Measurements from ENCODE around the gene TNS2. TPM values are rescaled to one million over a fixed set of nuclear protein-coding genes. Genes with fewer than 3 reads are reported as not detected.

TNS2 gene
- total RNA-seq, 6 donors from 2014 or later: 99.1 to 703 (median 197) TPM

DNA sequence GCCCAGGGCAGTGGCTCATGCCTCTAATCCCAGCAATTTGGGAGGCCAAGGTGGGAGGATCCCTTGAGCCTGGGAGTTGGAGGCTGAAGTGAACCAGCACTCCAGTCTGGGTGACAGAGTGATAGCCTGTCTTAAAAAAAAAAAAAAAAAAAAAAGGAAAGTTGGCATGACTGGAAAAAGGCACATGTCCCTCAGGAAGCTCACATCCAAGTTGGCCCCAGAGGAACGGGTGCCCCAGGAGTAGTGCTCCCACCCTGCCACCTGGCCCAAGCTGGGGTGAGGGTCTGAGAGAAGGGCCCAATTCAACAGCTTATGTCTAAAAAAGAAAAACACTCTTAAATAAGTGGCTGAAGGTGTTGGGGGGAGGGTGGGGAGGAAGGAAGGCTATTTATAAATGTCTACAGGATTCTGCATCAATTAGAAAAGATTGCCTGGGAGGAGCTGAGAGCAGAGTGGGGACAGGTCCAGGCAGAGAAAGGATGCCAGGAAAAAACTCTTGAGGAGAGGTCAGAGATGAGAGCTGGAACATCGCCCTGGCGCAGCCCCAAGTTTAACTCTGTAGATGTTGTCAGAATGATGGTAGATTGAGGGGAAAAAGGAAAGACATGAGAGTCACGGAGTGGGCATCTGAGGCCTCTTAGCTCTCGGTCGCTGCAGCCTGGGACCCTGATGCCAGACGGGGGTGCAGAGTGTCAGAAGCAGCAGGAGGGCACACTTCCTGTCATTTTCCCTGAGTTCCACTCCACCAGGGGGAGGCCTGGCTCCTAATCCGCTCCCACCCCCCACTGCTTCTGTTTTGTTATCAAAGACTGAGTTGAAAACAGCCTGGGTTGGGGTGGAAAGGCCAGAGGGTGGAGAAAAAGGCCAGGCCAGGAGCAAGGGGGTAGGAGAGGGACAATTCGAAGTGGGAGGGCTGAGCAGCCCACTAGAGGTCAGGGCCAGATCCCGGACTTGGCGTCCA is 22.0 kb downstream of the TNS2 start:
- Histone ChIP-seq H3K9me3 (no peaks in the 10 kb centered on the region), H3K27me3 (no peaks in the 10 kb centered on the region), H3K36me3 (peaks cover 0 to 87% (median 38%) of the 10 kb centered on the region in 4 donors), H3K27ac (peak overlapping the region; percentile 29 to 83 (median 81)), H3K4me1 (peaks cover 36 to 57% (median 45%) of the 10 kb centered on the region in 4 donors), H3K4me3 (no peak overlapping the region)
- ATAC-seq (ENCODE audit: low FRiP score in 2 of 2) (peak in 1 of 2 donors; percentile 34), DNase-seq (no peak)
- TF ChIP-seq CTCF (IDR thresholded peaks at IDR 0.05): peak in 1 of 6 experiments; percentile 5
- TF ChIP-seq POLR2A (IDR thresholded peaks at IDR 0.05): no peak
- no peak for TF ChIP-seq POLR2AphosphoS5 (IDR thresholded peaks at IDR 0.05)
- 47 to 55% methylated on average over 9 to 11 of the region's 11 CpGs for WGBS, 2 donors

DNA sequence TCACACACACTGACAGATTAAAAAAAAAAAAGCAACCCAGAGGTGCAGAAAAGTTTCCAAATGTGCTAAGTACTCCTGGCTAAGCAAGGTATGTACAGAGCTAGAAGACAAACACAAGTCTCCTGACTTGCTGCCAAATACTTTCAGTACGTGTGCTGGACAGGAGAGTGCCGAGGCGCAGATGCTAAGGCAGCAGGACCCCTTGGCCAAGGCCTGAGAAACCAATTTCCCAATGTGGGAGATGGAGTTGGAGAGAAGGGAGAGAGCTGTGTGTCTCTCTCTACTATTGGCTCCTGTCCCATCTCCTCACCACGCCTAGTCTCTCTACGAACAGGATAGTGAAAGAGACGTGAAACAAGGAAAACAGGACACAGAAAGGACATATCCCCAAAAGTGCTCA is 24.0 kb downstream of the TNS2 start:
- Histone ChIP-seq H3K9me3 (no peaks in the 10 kb centered on the region), H3K4me3 (no peak overlapping the region), H3K4me1 (peaks cover 50 to 77% (median 64%) of the 10 kb centered on the region in 4 donors), H3K36me3 (peaks cover 0 to 72% (median 32%) of the 10 kb centered on the region in 4 donors), H3K27me3 (no peaks in the 10 kb centered on the region), H3K27ac (peak overlapping the region in 3 of 4 donors; percentile 61 to 83 (median 82))
- TF ChIP-seq POLR2A (IDR thresholded peaks at IDR 0.05) (no peak), POLR2AphosphoS5 (IDR thresholded peaks at IDR 0.05) (no peak), EP300 (IDR thresholded peaks at IDR 0.05) (no peak), CTCF (IDR thresholded peaks at IDR 0.05) (no peak)
- ATAC-seq (ENCODE audit: low FRiP score in 2 of 2) (peak; percentile 4 to 42), DNase-seq (no peak)
- WGBS, 2 donors: 53 to 59% methylated on average over 6 of the region's 6 CpGs

GRCh38 chr12:53074283-53074998 is 24.6 kb downstream of the TNS2 start:
- no peak for TF ChIP-seq POLR2AphosphoS5 (IDR thresholded peaks at IDR 0.05)
- TF ChIP-seq POLR2A (IDR thresholded peaks at IDR 0.05): no peak
- TF ChIP-seq EP300 (IDR thresholded peaks at IDR 0.05): no peak
- TF ChIP-seq CTCF (IDR thresholded peaks at IDR 0.05): no peak
- H3K27ac ChIP-seq: peak overlapping the region in 3 of 4 donors; percentile 61 to 83 (median 82)
- peaks cover 50 to 77% (median 64%) of the 10 kb centered on the region in 4 donors for H3K4me1 ChIP-seq
- no peaks in the 10 kb centered on the region for H3K9me3 ChIP-seq
- ATAC-seq (ENCODE audit: low FRiP score in 2 of 2): no peak
- 93 to 95% methylated on average over 11 of the region's 11 CpGs for WGBS, 2 donors
- peaks cover 0 to 66% (median 29%) of the 10 kb centered on the region in 4 donors for H3K36me3 ChIP-seq
- H3K4me3 ChIP-seq: no peak overlapping the region
- no peaks in the 10 kb centered on the region for H3K27me3 ChIP-seq
- DNase-seq: no peak

DNA sequence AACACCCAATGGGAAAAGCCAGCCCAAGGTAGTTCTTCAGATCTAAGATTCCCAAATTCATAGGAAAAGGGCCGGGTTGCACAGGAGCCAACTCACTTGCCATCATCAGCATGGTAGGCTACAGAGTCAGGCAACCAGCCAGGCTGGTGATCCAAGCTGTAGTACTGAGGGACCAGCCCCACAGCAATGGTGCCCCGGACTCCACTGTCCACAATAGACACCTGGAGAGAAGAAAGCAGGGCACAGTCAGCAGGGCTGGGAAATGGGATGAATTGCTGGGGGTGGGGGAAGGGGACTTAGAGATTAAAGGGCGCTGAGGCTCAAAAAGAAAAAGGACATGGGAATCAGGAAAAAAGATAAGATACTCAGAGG is 25.1 kb downstream of the TNS2 start:
- no peaks in the 10 kb centered on the region for H3K27me3 ChIP-seq
- ATAC-seq (ENCODE audit: low FRiP score in 2 of 2) (no peak), DNase-seq (no peak)
- H3K36me3 ChIP-seq: peaks cover 0 to 61% (median 28%) of the 10 kb centered on the region in 4 donors
- peak overlapping the region in 1 of 4 donors; percentile 82 for H3K27ac ChIP-seq
- H3K4me3 ChIP-seq: no peak overlapping the region
- peaks cover 50 to 77% (median 67%) of the 10 kb centered on the region in 4 donors for H3K4me1 ChIP-seq
- 95 to 97% methylated on average over 2 to 3 of the region's 3 CpGs for WGBS, 2 donors
- no peaks in the 10 kb centered on the region for H3K9me3 ChIP-seq
- TF ChIP-seq EP300 (IDR thresholded peaks at IDR 0.05): no peak
- no peak for TF ChIP-seq POLR2A (IDR thresholded peaks at IDR 0.05)
- TF ChIP-seq CTCF (IDR thresholded peaks at IDR 0.05): no peak
- TF ChIP-seq POLR2AphosphoS5 (IDR thresholded peaks at IDR 0.05): no peak

Data from upper lobe of left lung (tissue), 6 donors.